Endothelial cell of umbilical vein (primary cell): ENCODE data around the gene C2orf81. TPM values are rescaled to one million over a fixed set of nuclear protein-coding genes. Genes with fewer than 3 reads are reported as not detected.

Experiments
- BruUV-seq: library from RNA; stranded (reverse); fragments of 400-500 nt; replicated peaks from 2 replicates; lab custom pipeline; 2021; lab: Mats Ljungman, UMichigan
- CTCF ChIA-PET: fragments of 300-600, 350-600 bp; sonication (Branson Sonifier 250); formaldehyde crosslinking; loops from one replicate; lab custom pipeline; 2021; ENCODE audit warnings: antibody characterized with exemption, inconsistent platforms; lab: Charles Lee
- POLR2A ChIA-PET: fragments of 300-600, 350-600 bp; sonication (Branson Sonifier 250); formaldehyde crosslinking; loops from one replicate; lab custom pipeline; 2021; ENCODE audit warnings: antibody characterized with exemption, inconsistent platforms; lab: Charles Lee
- DNase-seq: peaks from one replicate; pipeline ENCODE4 v3.0.0-alpha.2; 2011; ENCODE audit warnings: low read depth, low spot score
- FAIRE-seq: peaks from 2 replicates; lab custom pipeline; 2011; peaks lifted over from hg19 to GRCh38; lab: Jason Lieb, UNC
- H2AFZ ChIP-seq: 2 replicates; pipeline ENCODE4 v1.6.0; 2012; ENCODE audit warnings: low read depth, low read length, control low read depth, inconsistent platforms
- H3K27ac ChIP-seq: 2 replicates; pipeline ENCODE4 v1.5.1; 2011; ENCODE audit warnings: low read depth, mild to moderate bottlenecking, control low read depth, low read length, moderate library complexity; ENCODE audit not compliant: insufficient read depth
- H3K27me3 ChIP-seq, 2 experiments: 2 replicates each; pipeline versions ENCODE4 v1.6.0 to v1.6.1; 2011; ENCODE audit warnings: low read length in 2 of 2, mixed read lengths in 1 of 2; ENCODE audit not compliant: control insufficient read depth in 2 of 2, insufficient read depth in 2 of 2
- H3K36me3 ChIP-seq, 2 experiments: 2 replicates in 1 of 2; 3 replicates in 1 of 2; pipeline ENCODE4 v1.5.1; 2011; ENCODE audit warnings: low read length in 2 of 2, mild to moderate bottlenecking in 1 of 2, moderate library complexity in 1 of 2; ENCODE audit not compliant: control insufficient read depth in 2 of 2, insufficient read depth in 2 of 2; ENCODE audit errors: extremely low read depth in 1 of 2
- H3K4me1 ChIP-seq: 3 replicates; pipeline ENCODE4 v1.5.1; 2011; ENCODE audit warnings: mild to moderate bottlenecking, low read length; ENCODE audit not compliant: control insufficient read depth, insufficient read depth; ENCODE audit errors: extremely low read depth
- H3K4me2 ChIP-seq: 2 replicates; pipeline ENCODE4 v1.6.1; 2011; ENCODE audit warnings: low read length, control low read depth, mixed read lengths; ENCODE audit not compliant: insufficient read depth
- H3K4me3 ChIP-seq, 3 experiments: fragments of 200-600 bp in 1 of 3; sonication (generic), shearing (Covaris generic) in 1 of 3; replicated peaks in 1 of 3; 2 replicates each; pipeline ENCODE4 v1.5.1; 2011 to 2016; ENCODE audit warnings: control low read depth in 3 of 3, low read length in 3 of 3, mild to moderate bottlenecking in 2 of 3, inconsistent platforms in 1 of 3, low read depth in 1 of 3, moderate library complexity in 1 of 3; ENCODE audit not compliant: insufficient read depth in 1 of 3
- H3K79me2 ChIP-seq: 2 replicates; pipeline ENCODE4 v1.6.0; 2012; ENCODE audit warnings: low read length, inconsistent platforms; ENCODE audit not compliant: control insufficient read depth, insufficient read depth
- H3K9ac ChIP-seq: replicated peaks from 2 replicates; pipeline ENCODE3; 2011; ENCODE audit warnings: low read length, control low read depth; ENCODE audit not compliant: insufficient read depth; ENCODE audit errors: extremely low read depth
- H3K9me1 ChIP-seq: replicated peaks from 3 replicates; pipeline ENCODE4 v1.6.0; 2011; ENCODE audit warnings: mild to moderate bottlenecking, low read length; ENCODE audit not compliant: control insufficient read depth, insufficient read depth; ENCODE audit errors: extremely low read depth
- H3K9me3 ChIP-seq: replicated peaks from 2 replicates; pipeline ENCODE4 v1.5.1; 2012; ENCODE audit warnings: low read length, inconsistent platforms; ENCODE audit not compliant: control insufficient read depth, insufficient read depth
- H4K20me1 ChIP-seq: replicated peaks from 2 replicates; pipeline ENCODE3; 2011; ENCODE audit warnings: mild to moderate bottlenecking, low read length; ENCODE audit not compliant: control insufficient read depth, insufficient read depth; ENCODE audit errors: extremely low read depth
- CTCF ChIP-seq, 2 donors: IDR thresholded peaks; 1 replicate in 1 of 2; 2 replicates in 1 of 2; pipeline ENCODE4 v1.5.1; 2011; ENCODE audit warnings: low read length in 2 of 2, mild to moderate bottlenecking in 2 of 2, moderate library complexity in 2 of 2, control low read depth in 1 of 2, inconsistent platforms in 1 of 2, low read depth in 1 of 2; ENCODE audit not compliant: insufficient read depth in 1 of 2; ENCODE audit errors: extremely low read depth in 1 of 2
- POLR2A ChIP-seq: IDR thresholded peaks from 2 replicates; pipeline ENCODE4 v1.6.1; 2012; ENCODE audit warnings: low read depth, mild to moderate bottlenecking, control low read depth, low read length
- dilution Hi-C: fragments of 300-500 bp; cut with MboI; formaldehyde crosslinking; loops from one replicate; pipeline ENCODE4 v1.15.0; 2019; ENCODE audit warnings: low sequenced_read_pairs; ENCODE audit not compliant: extremely low pct_ligation_motif_present
- intact Hi-C: fragments of 100-400 bp; cut with micrococcal nuclease; formaldehyde crosslinking; loops from one replicate; pipeline ENCODE4 v1.10.0; 2022
- polyA plus RNA-seq, 4 experiments: library from polyadenylated mRNA; depleted of rRNA in 3 of 4; stranded (reverse) in 3 of 4; unstranded in 1 of 4; fragments of >200 nt; gene quantifications; 2 replicates each; pipeline versions ENCODE4 v1.2.1 to v1.2.3, GENCODE V29; 2011 to 2012; ENCODE audit warnings: missing spikeins in 1 of 4
- total RNA-seq: library from RNA; stranded (reverse); gene quantifications from 2 replicates; pipeline ENCODE4 v1.2.3, GENCODE V29; 2021

Gene C2orf81
- total and polyA plus RNA-seq, 2 donors (not counting 3 experiments of a cell fraction or from before 2014, with no cell fraction given): 0.17 to 0.71 TPM

DNA sequence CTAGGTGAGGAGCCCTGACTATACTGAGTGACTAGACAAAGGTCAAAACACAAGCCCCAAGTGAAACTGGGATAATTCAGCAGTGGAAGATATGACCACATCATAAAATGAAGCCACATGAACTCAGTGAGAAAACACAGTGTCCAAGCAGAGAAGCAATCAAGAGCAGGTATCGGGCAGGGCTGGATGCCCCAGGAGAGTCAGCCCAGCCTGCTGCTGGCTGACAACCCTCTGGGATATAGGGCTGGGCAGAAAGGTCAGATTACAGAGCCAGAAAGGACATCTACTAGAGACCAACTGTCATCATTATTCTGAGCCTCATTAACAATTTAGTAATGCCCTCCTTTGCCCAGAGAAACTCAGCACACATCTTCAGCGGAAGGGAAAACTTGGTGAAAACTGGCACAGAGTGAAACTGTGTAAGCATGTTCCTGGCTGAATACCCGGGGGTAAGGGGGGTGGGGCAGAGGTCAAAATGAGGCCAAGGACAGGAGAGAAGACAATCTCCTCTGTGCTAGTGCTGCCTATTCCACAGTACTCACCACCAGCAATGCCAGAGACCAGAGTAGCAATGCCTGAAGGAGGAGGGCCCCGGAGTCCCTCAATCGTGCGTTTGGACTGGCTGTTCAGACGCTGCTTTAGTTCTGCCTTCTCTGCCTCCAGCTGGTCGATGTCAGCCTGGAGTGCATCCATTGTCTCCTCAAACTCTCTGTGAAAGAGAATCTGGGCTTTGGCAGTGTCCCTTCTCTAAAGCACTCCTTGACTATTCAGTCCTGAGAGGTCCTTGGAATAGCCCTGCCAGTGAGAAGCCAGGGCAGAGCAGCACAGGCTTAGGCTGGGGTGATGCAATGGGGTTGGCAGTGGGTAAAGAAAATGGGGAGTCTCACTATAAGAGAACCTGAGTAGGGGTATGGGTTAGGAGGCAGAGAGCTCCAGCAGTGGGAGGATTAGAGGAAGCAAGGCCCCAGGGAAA, 56.6 kb downstream of the C2orf81 start:
- H3K4me2 ChIP-seq: no peak overlapping the region
- no peaks in the 10 kb centered on the region for H3K79me2 ChIP-seq
- no peak overlapping the region for H3K27ac ChIP-seq
- H2AFZ ChIP-seq: no peak overlapping the region
- no peak overlapping the region for H3K4me3 ChIP-seq
- H3K9ac ChIP-seq: no peak overlapping the region
- dilution Hi-C loops (no loop called here), intact Hi-C loops (no loop called here)
- DNase-seq: no peak
- H4K20me1 ChIP-seq: no peaks in the 10 kb centered on the region
- no peaks in the 10 kb centered on the region for H3K4me1 ChIP-seq
- ChIA-PET POLR2A (no interaction called here), CTCF (no interaction called here)
- H3K9me3 ChIP-seq: no peaks in the 10 kb centered on the region
- TF ChIP-seq POLR2A: no peak
- TF ChIP-seq CTCF (IDR thresholded peaks at IDR 0.05; ENCODE audit: extremely low read depth in 1 of 2, insufficient read depth in 1 of 2, low read depth in 1 of 2, low read length in 2 of 2): no peak
- H3K36me3 ChIP-seq: peaks cover 25 to 89% of the 10 kb centered on the region in 2 experiments
- no peak for FAIRE-seq
- no peaks in the 10 kb centered on the region for H3K27me3 ChIP-seq
- BruUV-seq: no TSS peak
- no peaks in the 10 kb centered on the region for H3K9me1 ChIP-seq

Other genes with a start within 250 kb of the C2orf81 start
- 106 and 112 TPM in 2 replicates for gene MOB1A, start 242.7 kb downstream of the C2orf81 start, total RNA-seq
- gene MOB1A, start 242.7 kb downstream of the C2orf81 start, polyA plus RNA-seq: 21.5 and 25.3 TPM in 2 replicates
- gene MTHFD2, start 223.0 kb downstream of the C2orf81 start, total RNA-seq: 74.9 and 83.2 TPM in 2 replicates
- gene MTHFD2, start 223.0 kb downstream of the C2orf81 start, polyA plus RNA-seq: 25.4 and 25.6 TPM in 2 replicates
- 0.97 and 1.2 TPM in 2 replicates for gene SLC4A5, start 78.2 kb downstream of the C2orf81 start, total RNA-seq
- gene SLC4A5, start 78.2 kb downstream of the C2orf81 start, polyA plus RNA-seq: 0.12 and 0.21 TPM in 2 replicates
- gene DCTN1, start 41.3 kb downstream of the C2orf81 start, total RNA-seq: 165 and 170 TPM in 2 replicates
- 120 and 130 TPM in 2 replicates for gene DCTN1, start 41.3 kb downstream of the C2orf81 start, polyA plus RNA-seq
- gene WDR54, start 111 bp upstream of the C2orf81 start, total RNA-seq: 21.7 and 24.9 TPM in 2 replicates
- gene WDR54, start 111 bp upstream of the C2orf81 start, polyA plus RNA-seq: 46.3 and 53.0 TPM in 2 replicates
- 19.8 and 20.0 TPM in 2 replicates for gene RTKN, start 20.3 kb upstream of the C2orf81 start, total RNA-seq
- gene RTKN, start 20.3 kb upstream of the C2orf81 start, polyA plus RNA-seq: 20.7 and 27.5 TPM in 2 replicates
- 24.2 and 28.1 TPM in 2 replicates for gene INO80B, start 33.5 kb upstream of the C2orf81 start, total RNA-seq
- gene INO80B, start 33.5 kb upstream of the C2orf81 start, polyA plus RNA-seq: 14.1 and 15.1 TPM in 2 replicates
- 44.5 and 50.5 TPM in 2 replicates for gene WBP1, start 36.8 kb upstream of the C2orf81 start, total RNA-seq
- gene WBP1, start 36.8 kb upstream of the C2orf81 start, polyA plus RNA-seq: 209 and 241 TPM in 2 replicates
- 78.3 and 79.9 TPM in 2 replicates for gene MOGS, start 43.8 kb upstream of the C2orf81 start, total RNA-seq
- 75.9 and 88.0 TPM in 2 replicates for gene MOGS, start 43.8 kb upstream of the C2orf81 start, polyA plus RNA-seq
- 69.7 and 70.4 TPM in 2 replicates for gene MRPL53, start 51.1 kb upstream of the C2orf81 start, total RNA-seq
- 68.7 and 107 TPM in 2 replicates for gene MRPL53, start 51.1 kb upstream of the C2orf81 start, polyA plus RNA-seq
- gene CCDC142, start 61.4 kb upstream of the C2orf81 start, total RNA-seq: 20.3 and 23.8 TPM in 2 replicates
- gene CCDC142, start 61.4 kb upstream of the C2orf81 start, polyA plus RNA-seq: 12.8 and 13.5 TPM in 2 replicates
- gene TTC31, start 61.5 kb upstream of the C2orf81 start, total RNA-seq: 20.1 and 21.8 TPM in 2 replicates
- 24.1 and 24.8 TPM in 2 replicates for gene TTC31, start 61.5 kb upstream of the C2orf81 start, polyA plus RNA-seq
- gene LBX2, start 78.0 kb upstream of the C2orf81 start, total RNA-seq: 3.8 and 4.3 TPM in 2 replicates
- gene LBX2, start 78.0 kb upstream of the C2orf81 start, polyA plus RNA-seq: 2.8 and 4.0 TPM in 2 replicates
- gene PCGF1, start 86.1 kb upstream of the C2orf81 start, total RNA-seq: 17.4 and 21.0 TPM in 2 replicates
- 17.4 and 19.2 TPM in 2 replicates for gene PCGF1, start 86.1 kb upstream of the C2orf81 start, polyA plus RNA-seq
- not detected in 2 replicates for gene TLX2, start 92.8 kb upstream of the C2orf81 start, total RNA-seq
- gene TLX2, start 92.8 kb upstream of the C2orf81 start, polyA plus RNA-seq: not detected in 2 replicates
- gene DQX1, start 104.6 kb upstream of the C2orf81 start, total RNA-seq: 0.44 and 0.69 TPM in 2 replicates
- gene DQX1, start 104.6 kb upstream of the C2orf81 start, polyA plus RNA-seq: 0.03 and 0.06 TPM in 2 replicates
- gene AUP1, start 108.1 kb upstream of the C2orf81 start, total RNA-seq: 103 and 109 TPM in 2 replicates
- 187 and 203 TPM in 2 replicates for gene AUP1, start 108.1 kb upstream of the C2orf81 start, polyA plus RNA-seq
- gene HTRA2, start 108.3 kb upstream of the C2orf81 start, total RNA-seq: 32.6 and 34.3 TPM in 2 replicates
- gene HTRA2, start 108.3 kb upstream of the C2orf81 start, polyA plus RNA-seq: 52.8 and 54.1 TPM in 2 replicates
- 0.95 and 0.97 TPM in 2 replicates for gene LOXL3, start 132.3 kb upstream of the C2orf81 start, total RNA-seq
- 1.1 and 1.3 TPM in 2 replicates for gene LOXL3, start 132.3 kb upstream of the C2orf81 start, polyA plus RNA-seq
- 12.7 and 14.3 TPM in 2 replicates for gene DOK1, start 133.1 kb upstream of the C2orf81 start, total RNA-seq
- gene DOK1, start 133.1 kb upstream of the C2orf81 start, polyA plus RNA-seq: 10.4 and 13.8 TPM in 2 replicates
- not detected in 2 replicates for gene M1AP, start 226.7 kb upstream of the C2orf81 start, total RNA-seq
- gene M1AP, start 226.7 kb upstream of the C2orf81 start, polyA plus RNA-seq: 0.04 TPM in 1 of 2 replicates, not detected in the other
- gene SEMA4F, start 232.6 kb upstream of the C2orf81 start, total RNA-seq: 5.9 and 6.0 TPM in 2 replicates
- gene SEMA4F, start 232.6 kb upstream of the C2orf81 start, polyA plus RNA-seq: 4.9 and 5.3 TPM in 2 replicates